PC-9 (cell line): ENCODE measurements around the gene PCYT2. TPM values are rescaled to one million over a fixed set of nuclear protein-coding genes. Genes with fewer than 3 reads are reported as not detected.

Source experiments
- BruUV-seq: library from RNA; stranded (reverse); fragments of 400-500 nt; replicated peaks from 2 replicates; lab custom pipeline; 2021; lab: Mats Ljungman, UMichigan
- CTCF ChIA-PET: fragments of 300-600 bp; sonication (Branson Sonifier 250); formaldehyde crosslinking; loops from one replicate; lab custom pipeline; 2022; ENCODE audit warnings: antibody characterized with exemption; lab: Charles Lee
- POLR2A ChIA-PET: fragments of 300-600 bp; sonication (Branson Sonifier 250); formaldehyde crosslinking; loops from one replicate; lab custom pipeline; 2022; ENCODE audit warnings: antibody characterized with exemption; ENCODE audit not compliant: unreplicated experiment; lab: Charles Lee
- DNase-seq, 2 experiments: peaks; one replicate each; pipeline versions ENCODE4 v3.0.0 to v3.0.0-alpha.2; 2015 to 2022; ENCODE audit warnings: mixed read lengths in 1 of 2
- H2AFZ ChIP-seq: fragments of 200-600 bp; sonication (generic); 2 replicates; pipeline ENCODE4 v1.8.1; 2017; ENCODE audit warnings: antibody characterized with exemption
- H3F3A ChIP-seq: fragments of 200-600 bp; sonication (generic); 2 replicates; pipeline ENCODE4 v1.8.1; 2017; ENCODE audit warnings: antibody characterized with exemption, mild to moderate bottlenecking, low read depth; ENCODE audit not compliant: insufficient read depth
- H3K27ac ChIP-seq: fragments of 200-600 bp; sonication (generic); 2 replicates; pipeline ENCODE4 v1.6.1; 2016; ENCODE audit warnings: mixed run types
- H3K27me3 ChIP-seq: fragments of 200-600 bp; sonication (generic); 2 replicates; pipeline ENCODE4 v1.6.1; 2016; ENCODE audit warnings: low read depth, mixed run types; ENCODE audit not compliant: insufficient read depth
- H3K36me3 ChIP-seq: fragments of 200-600 bp; sonication (generic); 2 replicates; pipeline ENCODE4 v1.6.1; 2016; ENCODE audit warnings: low read depth, mixed run types
- H3K4me1 ChIP-seq: fragments of 200-600 bp; sonication (generic); replicated peaks from 2 replicates; pipeline ENCODE4 v1.6.1; 2016; ENCODE audit warnings: mixed run types; ENCODE audit not compliant: insufficient read depth
- H3K4me2 ChIP-seq: fragments of 200-600 bp; sonication (generic); 2 replicates; pipeline ENCODE4 v1.6.1; 2017; ENCODE audit warnings: mixed run types
- H3K4me3 ChIP-seq: fragments of 200-600 bp; sonication (generic); 2 replicates; pipeline ENCODE4 v1.6.1; 2016; ENCODE audit warnings: mixed run types
- H3K79me2 ChIP-seq: fragments of 200-600 bp; sonication (generic); 2 replicates; pipeline ENCODE4 v1.6.1; 2017; ENCODE audit warnings: low read depth, mixed run types
- H3K9me2 ChIP-seq: fragments of 200-600 bp; sonication (generic); 2 replicates; pipeline ENCODE4 v1.8.1; 2017; ENCODE audit warnings: mild to moderate bottlenecking; ENCODE audit not compliant: insufficient read depth
- H3K9me3 ChIP-seq: fragments of 200-600 bp; sonication (generic); 2 replicates; pipeline ENCODE4 v1.8.1; 2016; ENCODE audit warnings: low read depth; ENCODE audit not compliant: insufficient read depth
- H4K20me1 ChIP-seq: fragments of 200-600 bp; sonication (generic); 2 replicates; pipeline ENCODE4 v1.8.1; 2017; ENCODE audit not compliant: insufficient read depth
- EZH2 ChIP-seq: fragments of 200-600 bp; sonication (generic); IDR thresholded peaks from 2 replicates; pipeline ENCODE4 v1.8.0; 2017; ENCODE audit warnings: antibody characterized with exemption, low read depth
- intact Hi-C: fragments of 100-400 bp; cut with micrococcal nuclease; formaldehyde crosslinking; loops from one replicate; pipeline ENCODE4 v1.10.0; 2022; ENCODE audit not compliant: unreplicated experiment
- total RNA-seq: library from RNA; stranded (reverse); gene quantifications from 2 replicates; pipeline ENCODE4 v1.2.3, GENCODE V29; 2021
- TF ChIP-seq, protein P1 (sequence below): fragments of 200-600 bp; sonication (generic); conservative IDR thresholded peaks from 2 replicates; pipeline ENCODE4 v1.6.1; 2017; ENCODE audit warnings: mixed run types, antibody characterized with exemption, mild to moderate bottlenecking, moderate library complexity

PCYT2 gene
- total RNA-seq, 1 experiment from 2014 or later: 82.2 TPM

DNA sequence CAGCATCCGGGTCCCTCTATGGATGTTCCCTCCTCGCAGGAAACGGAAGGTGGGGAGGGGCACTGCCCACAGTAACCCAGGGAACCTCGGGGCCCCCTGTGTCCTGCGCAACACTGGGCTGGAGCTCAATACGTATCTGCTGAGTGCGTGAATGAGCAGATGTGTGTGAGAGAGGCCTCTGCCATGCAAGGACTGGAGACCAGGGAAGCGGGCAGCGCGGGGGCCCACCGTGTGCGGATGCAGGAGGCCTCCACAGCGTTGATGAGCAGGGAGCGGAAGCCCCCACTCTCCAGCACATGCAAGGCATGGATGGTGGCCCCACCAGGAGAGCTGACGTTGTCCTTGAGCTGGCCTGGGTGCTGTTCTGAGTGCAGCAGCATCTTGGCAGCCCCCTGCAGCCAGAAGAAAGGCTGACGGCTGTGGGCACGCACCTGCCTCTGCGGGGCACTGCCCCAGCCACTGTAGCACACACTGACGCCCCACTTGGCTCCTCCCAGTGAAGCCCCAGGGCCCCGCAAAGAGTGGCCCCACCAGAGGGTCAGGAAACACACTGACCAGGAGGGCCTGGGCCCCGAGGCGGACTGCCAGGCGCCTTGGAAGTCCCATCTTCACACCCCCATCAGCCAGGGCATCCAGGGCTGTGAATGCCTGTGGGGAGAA, 23.0 kb upstream of the PCYT2 start:
- CTCF ChIA-PET: no interaction called here
- Histone ChIP-seq H3K79me2 (no peaks in the 10 kb centered on the region), H3K4me2 (no peak overlapping the region), H3K4me1 (no peaks in the 10 kb centered on the region), H2AFZ (no peak overlapping the region), H3K36me3 (no peaks in the 10 kb centered on the region), H3K9me3 (no peaks in the 10 kb centered on the region), H3K4me3 (no peak overlapping the region), H3K27me3 (no peaks in the 10 kb centered on the region), H3K27ac (no peak overlapping the region), H4K20me1 (no peaks in the 10 kb centered on the region), H3K9me2 (no peaks in the 10 kb centered on the region), H3F3A (no peaks in the 10 kb centered on the region; the same call in 1 of the 2 replicates)
- TF ChIP-seq EZH2: no peak
- TF ChIP-seq, protein P1, sequence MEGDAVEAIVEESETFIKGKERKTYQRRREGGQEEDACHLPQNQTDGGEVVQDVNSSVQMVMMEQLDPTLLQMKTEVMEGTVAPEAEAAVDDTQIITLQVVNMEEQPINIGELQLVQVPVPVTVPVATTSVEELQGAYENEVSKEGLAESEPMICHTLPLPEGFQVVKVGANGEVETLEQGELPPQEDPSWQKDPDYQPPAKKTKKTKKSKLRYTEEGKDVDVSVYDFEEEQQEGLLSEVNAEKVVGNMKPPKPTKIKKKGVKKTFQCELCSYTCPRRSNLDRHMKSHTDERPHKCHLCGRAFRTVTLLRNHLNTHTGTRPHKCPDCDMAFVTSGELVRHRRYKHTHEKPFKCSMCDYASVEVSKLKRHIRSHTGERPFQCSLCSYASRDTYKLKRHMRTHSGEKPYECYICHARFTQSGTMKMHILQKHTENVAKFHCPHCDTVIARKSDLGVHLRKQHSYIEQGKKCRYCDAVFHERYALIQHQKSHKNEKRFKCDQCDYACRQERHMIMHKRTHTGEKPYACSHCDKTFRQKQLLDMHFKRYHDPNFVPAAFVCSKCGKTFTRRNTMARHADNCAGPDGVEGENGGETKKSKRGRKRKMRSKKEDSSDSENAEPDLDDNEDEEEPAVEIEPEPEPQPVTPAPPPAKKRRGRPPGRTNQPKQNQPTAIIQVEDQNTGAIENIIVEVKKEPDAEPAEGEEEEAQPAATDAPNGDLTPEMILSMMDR: no peak
- POLR2A ChIA-PET: interaction anchor here (0.6 kb wide), 1 partner anchor 412 kb away, joined by 3 read pairs; no protein-coding TSS in a partner anchor
- no peak for DNase-seq
- no TSS peak for BruUV-seq
- intact Hi-C loops: no loop called here

DNA sequence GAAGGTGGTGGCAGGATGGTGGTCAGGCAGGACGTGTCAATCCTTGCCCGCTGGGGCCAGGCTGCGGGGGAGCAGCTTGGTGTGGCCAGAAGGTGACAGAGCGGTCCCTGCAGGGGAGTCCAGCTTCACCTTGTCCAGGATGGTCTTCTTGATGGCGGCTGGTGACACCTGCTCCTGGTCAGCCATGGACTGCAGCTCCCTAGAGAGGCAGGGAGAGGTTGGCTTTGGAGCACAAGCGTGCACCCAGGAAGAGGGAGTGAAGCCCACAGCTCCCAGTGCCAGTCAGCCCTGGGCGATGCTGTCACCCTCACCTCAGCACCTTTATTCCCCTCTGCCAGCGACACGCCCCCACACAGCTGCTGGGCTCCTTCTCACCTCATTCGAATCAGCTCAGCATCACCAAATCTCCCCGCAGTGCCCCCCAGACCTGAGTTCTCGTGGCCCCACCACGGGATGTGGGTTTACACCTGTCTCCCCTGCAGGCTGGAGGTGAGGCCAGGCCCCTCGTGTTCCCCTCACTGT, 22.0 kb upstream of the PCYT2 start:
- no peak for TF ChIP-seq EZH2
- TF ChIP-seq, protein P1: no peak
- H3K4me2 ChIP-seq: no peak overlapping the region
- ChIA-PET CTCF (no interaction called here), POLR2A (interaction anchor here (0.5 to 0.6 kb wide), 2 partner anchors 89 to 202 kb away, joined by 3 to 14 read pairs; partner anchors contain the start of gene CENPX)
- H3K27me3 ChIP-seq: no peaks in the 10 kb centered on the region
- intact Hi-C loops: no loop called here
- no peaks in the 10 kb centered on the region for H4K20me1 ChIP-seq
- peaks cover 4% of the 10 kb centered on the region; the same call in 1 of the 2 replicates for H3K4me1 ChIP-seq
- H3K27ac ChIP-seq: no peak overlapping the region
- no peaks in the 10 kb centered on the region for H3K9me3 ChIP-seq
- H2AFZ ChIP-seq: no peak overlapping the region
- no peak overlapping the region for H3K4me3 ChIP-seq
- H3F3A ChIP-seq: no peaks in the 10 kb centered on the region; the same call in 1 of the 2 replicates
- H3K9me2 ChIP-seq: no peaks in the 10 kb centered on the region
- DNase-seq: no peak
- BruUV-seq: no TSS peak
- H3K79me2 ChIP-seq: no peaks in the 10 kb centered on the region
- H3K36me3 ChIP-seq: no peaks in the 10 kb centered on the region

DNA sequence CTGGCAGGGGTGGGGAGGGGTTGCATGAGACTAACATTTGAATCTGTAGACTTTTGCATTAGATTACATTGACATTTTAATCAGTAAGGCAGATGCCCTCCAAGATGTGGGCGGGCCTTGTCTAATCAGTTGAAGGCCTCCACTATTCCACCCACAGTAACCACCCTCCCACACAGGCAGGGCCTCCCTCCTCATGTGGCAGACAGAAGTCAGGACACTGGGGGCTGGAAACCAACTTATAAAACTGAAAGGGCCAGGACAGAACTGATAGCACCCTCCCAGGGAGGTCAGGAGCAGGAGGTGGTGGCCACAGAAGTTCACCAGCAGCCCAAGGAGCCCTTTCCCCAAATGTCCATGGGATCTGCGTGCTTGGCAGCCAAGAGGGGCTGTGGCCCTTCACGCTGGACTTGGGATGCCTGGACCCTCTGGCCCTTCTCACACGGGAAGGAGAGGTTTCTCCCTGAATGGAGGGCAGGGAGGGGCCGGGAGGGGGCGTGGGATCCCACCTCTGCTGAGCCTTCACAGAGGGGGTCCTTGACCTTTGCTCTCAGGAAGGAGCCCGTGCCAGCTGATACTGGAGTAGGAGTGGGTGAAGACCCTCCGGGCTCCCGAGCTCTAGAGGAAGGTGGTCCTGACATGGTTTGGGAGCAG, 21.3 kb upstream of the PCYT2 start:
- Histone ChIP-seq H3K27me3 (no peaks in the 10 kb centered on the region), H4K20me1 (no peaks in the 10 kb centered on the region), H2AFZ (no peak overlapping the region), H3K4me3 (no peak overlapping the region), H3K36me3 (no peaks in the 10 kb centered on the region), H3K9me3 (no peaks in the 10 kb centered on the region), H3K4me2 (no peak overlapping the region), H3K79me2 (no peaks in the 10 kb centered on the region), H3K27ac (no peak overlapping the region), H3K4me1 (peaks cover 4% of the 10 kb centered on the region; the same call in 1 of the 2 replicates), H3K9me2 (no peaks in the 10 kb centered on the region), H3F3A (no peaks in the 10 kb centered on the region; the same call in 1 of the 2 replicates)
- ChIA-PET CTCF (no interaction called here), POLR2A (interaction anchor here (0.5 to 0.6 kb wide), 2 partner anchors 90 to 202 kb away, joined by 3 to 14 read pairs; partner anchors contain the start of gene CENPX)
- TF ChIP-seq, protein P1: no peak
- no peak for TF ChIP-seq EZH2
- BruUV-seq: TSS peak; percentile 21
- intact Hi-C loops: no loop called here
- no peak for DNase-seq
